ENCODE measurements around the gene HNRNPC.

Gene HNRNPC

DNA sequence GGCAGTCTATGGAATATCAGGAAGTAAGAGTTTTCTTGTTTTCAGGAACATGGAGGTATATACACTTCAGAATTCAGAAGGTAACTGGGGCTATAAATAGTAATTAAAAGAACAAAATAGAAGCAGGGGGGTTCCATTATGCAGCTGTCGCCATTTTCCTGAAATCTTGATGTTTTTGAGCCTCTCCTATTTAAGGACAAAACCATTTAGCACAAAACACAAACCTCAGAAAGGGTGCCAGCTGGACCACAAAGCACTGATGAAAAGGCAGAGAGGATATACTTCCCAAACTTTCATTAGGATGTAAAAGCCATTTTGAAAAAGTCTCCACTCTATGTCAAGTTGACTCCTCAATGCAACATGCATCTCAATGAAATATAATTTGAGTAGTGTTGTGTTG, 59.2 kb downstream of the HNRNPC start:
- no peak for DNase-seq (ENCODE audit: low read depth in 2 of 2)

DNA sequence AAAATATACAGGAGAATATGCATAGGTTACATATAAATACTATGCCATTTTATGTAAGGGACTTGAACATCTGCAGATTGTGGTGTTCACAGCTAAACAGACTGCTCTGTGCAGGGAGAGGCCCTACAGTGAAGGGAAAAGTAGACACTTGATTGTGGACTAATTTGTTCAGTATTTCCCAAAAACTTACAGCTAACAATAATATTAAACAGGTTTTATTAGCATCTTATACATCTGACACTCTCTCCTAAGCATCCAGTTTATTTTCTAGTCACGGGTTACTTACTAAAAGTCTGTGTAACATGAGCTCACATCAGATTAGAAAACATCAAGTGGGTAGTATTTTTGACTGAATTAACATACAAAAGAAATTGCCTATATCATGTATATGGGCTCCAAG, 60.1 kb downstream of the HNRNPC start:
- no peak for DNase-seq (ENCODE audit: low read depth in 2 of 2)

DNA sequence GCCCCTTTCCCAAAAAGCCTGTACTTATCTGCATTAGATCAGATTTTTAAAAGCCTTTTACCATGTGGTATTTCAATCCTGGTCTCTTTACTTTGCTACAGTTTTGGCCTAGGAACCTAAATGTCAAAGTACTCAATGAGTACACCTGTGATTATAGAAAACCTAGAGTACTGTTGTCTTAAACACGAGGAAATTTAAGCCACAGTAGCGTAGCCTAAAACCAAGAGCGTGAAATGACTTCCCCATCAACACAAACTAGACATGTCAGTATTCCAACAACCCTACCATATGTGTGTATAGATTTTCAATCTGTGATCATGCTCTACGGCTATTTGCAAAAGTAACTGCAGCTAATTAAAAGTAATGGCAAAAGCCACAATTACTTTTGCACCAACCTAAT, 60.7 kb downstream of the HNRNPC start:
- no peak for DNase-seq (ENCODE audit: low read depth in 2 of 2)

- no peak for DNase-seq (ENCODE audit: low read depth in 2 of 2)
Measured at GRCh38 chr14:21206753-21207684, 62.2 kb downstream of the HNRNPC start.

- no peak for DNase-seq (ENCODE audit: low read depth in 2 of 2)
Measured at GRCh38 chr14:21205678-21206581, 63.3 kb downstream of the HNRNPC start.

DNA sequence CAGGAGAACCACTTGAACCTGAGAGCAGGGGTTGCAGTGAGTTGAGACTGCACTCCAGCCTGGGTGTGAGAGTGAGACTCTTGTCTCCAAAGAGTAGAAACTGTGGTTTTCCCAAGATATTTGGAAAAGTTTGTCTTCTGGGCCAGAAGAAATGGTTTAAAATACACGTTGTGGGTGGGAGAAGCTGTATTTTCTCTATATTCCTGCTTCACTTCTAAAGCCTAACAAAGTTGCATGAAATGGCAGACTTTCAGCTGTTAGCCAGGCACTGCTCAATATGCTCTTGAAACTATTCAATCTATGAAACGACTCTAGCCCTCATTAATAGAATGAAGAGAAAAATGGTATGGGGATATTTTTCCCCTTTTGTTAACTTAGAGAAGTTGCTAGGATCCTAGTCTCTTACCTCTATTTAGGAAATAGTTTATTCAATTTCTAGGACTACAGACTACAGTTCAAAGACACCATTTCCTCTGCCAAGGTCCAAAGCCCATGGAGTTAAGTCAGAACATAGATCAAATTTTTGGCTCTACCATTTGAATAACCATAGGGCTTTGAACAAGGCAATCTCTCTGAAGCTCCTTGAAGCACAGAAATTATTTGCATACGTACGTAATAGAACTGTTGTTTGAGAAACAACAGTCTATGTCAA, 64.1 kb downstream of the HNRNPC start:
- DNase-seq (ENCODE audit: low read depth in 2 of 2), result no peak

- DNase-seq (ENCODE audit: low read depth in 2 of 2), result no peak
Measured at GRCh38 chr14:21204167-21205025, 64.8 kb downstream of the HNRNPC start.

- DNase-seq (ENCODE audit: low read depth in 2 of 2), result no peak
Measured at GRCh38 chr14:21203470-21204166, 65.6 kb downstream of the HNRNPC start.

GRCh38 chr14:21202463-21203358, 66.5 kb downstream of the HNRNPC start:
- DNase-seq (ENCODE audit: low read depth in 2 of 2), result no peak

DNA sequence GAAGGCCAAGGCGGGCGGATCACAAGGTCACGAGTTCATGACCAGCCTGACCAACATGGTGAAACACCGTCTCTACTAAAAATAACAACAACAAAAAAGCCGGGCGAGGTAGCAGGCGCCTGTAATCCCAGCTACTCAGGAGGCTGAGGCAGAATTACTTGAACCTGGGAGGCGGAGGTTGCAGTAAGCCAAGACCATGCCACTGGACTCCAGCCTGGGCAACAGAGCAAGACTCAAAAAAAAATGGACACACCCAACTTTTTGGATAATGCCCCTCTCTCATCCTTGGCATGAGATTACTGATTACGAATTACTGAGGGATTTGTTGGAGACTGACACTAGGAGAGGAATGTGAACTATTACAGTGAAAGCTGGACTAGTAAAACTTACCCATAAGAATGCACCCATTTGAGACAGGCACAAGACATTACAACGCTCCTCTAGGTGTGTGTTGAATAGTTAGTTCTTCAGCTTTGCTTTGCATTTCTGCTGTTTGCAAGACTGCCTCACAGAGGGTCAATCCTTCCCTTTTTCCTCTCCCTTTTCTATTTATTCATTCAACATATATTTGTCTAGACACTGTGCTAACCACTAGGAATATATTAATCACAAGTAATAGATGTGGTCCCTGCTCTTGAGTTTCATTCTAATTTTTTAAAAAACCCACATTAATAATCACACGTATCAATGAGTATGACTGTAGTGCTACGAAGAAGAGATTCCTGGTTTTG, 67.3 kb downstream of the HNRNPC start:
- DNase-seq (ENCODE audit: low read depth in 2 of 2), result no peak

GRCh38 chr14:21200752-21201461, 68.3 kb downstream of the HNRNPC start:
- no peak for DNase-seq (ENCODE audit: low read depth in 2 of 2)

GRCh38 chr14:21199611-21200560, 69.4 kb downstream of the HNRNPC start:
- DNase-seq (ENCODE audit: low read depth in 2 of 2), result no peak

DNA sequence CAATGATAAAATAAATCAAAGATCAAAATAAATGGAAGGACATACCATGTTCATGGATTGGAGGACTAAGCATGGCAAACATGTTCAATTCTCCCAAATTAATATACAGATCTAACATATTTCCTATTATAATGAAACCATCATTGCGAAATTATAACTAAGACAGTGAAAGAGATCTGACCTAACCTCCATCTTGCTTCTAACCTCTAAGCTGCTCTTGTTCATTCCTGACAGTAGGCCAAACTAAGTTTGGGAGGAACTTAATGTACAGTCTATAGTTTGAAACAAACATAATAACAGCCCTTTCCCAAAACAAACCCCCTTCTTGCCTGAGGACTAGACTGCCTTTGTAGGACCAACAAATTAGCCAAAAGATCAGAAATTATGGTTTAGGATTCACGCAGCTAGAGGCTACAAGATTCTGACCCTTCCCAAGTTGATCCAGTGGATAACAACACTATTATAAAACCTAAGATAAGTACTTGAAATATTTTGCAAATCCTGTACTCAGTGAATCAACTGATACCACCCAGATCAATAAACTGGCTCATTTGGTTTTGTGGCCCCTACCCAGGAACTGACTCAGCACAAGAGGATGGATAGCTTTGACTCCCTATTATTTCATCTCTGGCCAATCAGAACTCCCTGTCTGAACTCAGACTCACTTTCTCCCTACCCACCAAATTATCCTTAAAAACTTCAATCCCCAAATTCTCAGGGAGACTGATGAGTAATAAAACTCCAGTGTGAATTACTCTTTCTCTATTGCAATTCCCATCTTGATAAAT, 71.6 kb downstream of the HNRNPC start:
- DNase-seq (ENCODE audit: low read depth in 2 of 2), result no peak

DNA sequence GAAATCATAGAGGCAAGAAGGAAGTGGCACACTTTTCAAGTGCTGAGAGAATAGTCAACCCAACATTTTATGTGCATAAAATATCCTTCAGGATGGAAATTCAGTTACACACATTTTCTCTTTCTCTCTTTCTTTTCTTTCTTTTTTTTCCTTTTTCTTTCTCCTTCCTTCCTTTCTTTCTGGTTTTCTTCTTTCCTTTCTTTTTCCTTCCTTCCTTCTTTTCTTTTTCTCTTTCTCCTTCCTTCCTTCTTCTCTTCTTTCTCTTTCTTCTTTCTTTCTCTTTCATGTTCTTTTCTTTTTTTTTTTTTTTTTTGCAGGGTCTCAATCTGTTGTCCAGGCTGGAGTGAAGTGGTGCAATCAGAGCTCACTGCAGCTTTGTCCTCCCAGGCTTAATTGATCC, 74.6 kb downstream of the HNRNPC start:
- no peak for DNase-seq (ENCODE audit: low read depth in 2 of 2)

DNA sequence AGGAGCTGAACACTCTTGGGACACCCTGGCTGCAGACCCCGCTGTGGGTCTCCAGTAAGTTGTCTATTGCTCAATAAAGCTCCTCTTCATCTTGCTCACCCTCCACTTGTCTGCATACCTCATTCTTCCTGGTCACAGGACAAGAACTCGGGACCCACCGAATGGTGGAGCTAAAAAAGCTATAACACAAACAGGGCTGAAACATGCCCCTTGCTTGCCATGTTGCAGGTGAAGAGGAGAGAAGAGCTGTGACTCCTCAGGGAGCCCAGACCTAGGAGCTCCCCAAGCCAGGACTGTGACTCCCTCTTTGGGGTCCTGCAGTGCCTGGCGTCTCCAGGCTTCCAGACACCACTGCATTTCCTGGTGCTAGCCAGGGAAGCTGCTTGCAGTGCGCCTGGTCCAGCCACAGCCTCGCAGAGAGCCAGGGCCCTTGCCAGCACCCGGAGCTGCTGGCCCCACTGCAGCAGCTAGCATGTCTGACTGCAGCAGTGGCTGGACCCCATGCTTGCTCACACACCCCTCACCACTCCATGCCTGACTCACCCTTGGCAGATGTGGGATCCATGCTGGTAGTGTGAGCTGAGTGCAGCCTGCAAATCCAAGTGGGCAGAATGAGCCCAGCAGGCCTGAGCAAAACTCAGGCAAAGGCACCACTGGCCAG, 76.2 kb downstream of the HNRNPC start:
- no peak for DNase-seq (ENCODE audit: low read depth in 2 of 2)

DNA sequence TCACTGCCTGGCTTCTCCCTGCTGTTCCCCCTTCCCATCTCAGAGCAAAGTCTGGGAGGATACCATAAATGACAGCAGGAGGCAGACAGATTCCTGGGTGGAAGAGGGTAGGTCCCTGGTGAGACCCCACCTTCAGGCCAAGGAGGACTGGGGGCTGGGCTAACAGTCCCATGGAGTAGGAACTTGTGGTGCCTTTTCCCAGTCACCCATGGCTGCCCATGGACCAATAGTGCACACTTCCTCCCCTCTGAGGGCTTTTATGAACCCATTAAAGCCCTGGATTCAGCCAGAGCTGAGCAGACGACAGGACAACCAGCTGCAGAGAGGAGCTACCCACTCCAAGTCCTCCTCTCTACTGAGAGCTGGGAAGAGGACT, 76.8 kb downstream of the HNRNPC start:
- no peak for DNase-seq (ENCODE audit: low read depth in 2 of 2)

Data from stimulated activated CD4-positive, alpha-beta T cell treated with anti-CD3 and anti-CD28 coated beads, Interleukin-15, amount 100 ng/mL, for 48 hours (primary cell).